GM12878 (cell line): Measurements from ENCODE around the gene NKAIN4. TPM values are rescaled to one million over a fixed set of nuclear protein-coding genes. Genes with fewer than 3 reads are reported as not detected.

ENCODE experiments used
- BCL11A ChIP-seq: IDR thresholded peaks from 2 replicates; pipeline ENCODE4 v1.6.1; 2011; ENCODE audit warnings: low read depth, low read length
- CHD1 ChIP-seq: IDR thresholded peaks from 2 replicates; pipeline ENCODE4 v1.6.1; 2012; ENCODE audit warnings: low read depth, low read length, improper control_type of control experiment
- ELK1 ChIP-seq: IDR thresholded peaks from 2 replicates; pipeline ENCODE4 v1.6.1; 2012; ENCODE audit warnings: low read depth, low read length, improper control_type of control experiment
- ESRRA ChIP-seq: IDR thresholded peaks from 2 replicates; pipeline ENCODE4 v1.6.1; 2012; ENCODE audit warnings: mild to moderate bottlenecking, low read length, improper control_type of control experiment
- FOS ChIP-seq: IDR thresholded peaks from 3 replicates; pipeline ENCODE4 v1.6.1; 2011; ENCODE audit warnings: borderline replicate concordance; ENCODE audit not compliant: insufficient read length; ENCODE audit errors: extremely low read depth
- GATAD2B ChIP-seq: fragments of 450-650 bp; conservative IDR thresholded peaks from 2 replicates; pipeline ENCODE4 v1.6.1; 2017; ENCODE audit warnings: low read depth, mild to moderate bottlenecking, moderate library complexity
- HDAC6 ChIP-seq: fragments of 200-600 bp; sonication (generic); IDR thresholded peaks from one replicate; pipeline ENCODE4 v1.8.0; 2017; ENCODE audit warnings: antibody characterized with exemption; ENCODE audit not compliant: unreplicated experiment
- IKZF2 ChIP-seq, 2 experiments: fragments of 450-650 bp; IDR thresholded peaks; 2 replicates each; pipeline ENCODE4 v1.6.1; 2017; ENCODE audit warnings: mild to moderate bottlenecking in 2 of 2, moderate library complexity in 2 of 2
- MXI1 ChIP-seq: fragments of 150-350 bp; IDR thresholded peaks from 2 replicates; pipeline ENCODE4 v1.6.1; 2011; ENCODE audit warnings: low read depth, mild to moderate bottlenecking, inconsistent platforms, low read length, improper control_type of control experiment
- NR2F1 ChIP-seq: fragments of 450-650 bp; conservative IDR thresholded peaks from 2 replicates; pipeline ENCODE4 v1.6.1; 2017; ENCODE audit warnings: mild to moderate bottlenecking
- PAX5 ChIP-seq: IDR thresholded peaks from 2 replicates; pipeline ENCODE4 v1.6.1; 2011; ENCODE audit warnings: low read depth, low read length, borderline replicate concordance
- POLR2AphosphoS2 ChIP-seq: IDR thresholded peaks from 2 replicates; pipeline ENCODE4 v1.6.1; 2011; ENCODE audit warnings: low read depth, mild to moderate bottlenecking, low read length, improper control_type of control experiment, moderate library complexity
- RBBP5 ChIP-seq: fragments of 200-600 bp; sonication (generic); conservative IDR thresholded peaks from 2 replicates; pipeline ENCODE4 v1.6.1; 2016
- RCOR1 ChIP-seq: conservative IDR thresholded peaks from 2 replicates; pipeline ENCODE4 v1.6.1; 2012; ENCODE audit warnings: low read depth, low read length, improper control_type of control experiment
- SMAD1 ChIP-seq: fragments of 450-650 bp; IDR thresholded peaks from 2 replicates; pipeline ENCODE4 v1.6.1; 2018; ENCODE audit warnings: mild to moderate bottlenecking, low read depth; ENCODE audit not compliant: partially characterized antibody
- SUZ12 ChIP-seq: fragments of 200-600 bp; sonication (generic); IDR thresholded peaks from one replicate; pipeline ENCODE4 v1.6.1; 2018; ENCODE audit warnings: antibody characterized with exemption, mild to moderate bottlenecking; ENCODE audit not compliant: unreplicated experiment
- polyA plus RNA-seq, 11 experiments: library from polyadenylated mRNA; depleted of rRNA in 4 of 11; unstranded in 6 of 11; stranded (reverse) in 5 of 11; fragments of >200 nt; fragmentation: Nextera tagmentation in 4 of 11; fragmentation: Illumina TruSeq in 1 of 11; extraction: Ambion mirVana in 4 of 11; extraction: Trizol in 1 of 11; gene quantifications; 1 replicate in 1 of 11; 2 replicates in 10 of 11; pipeline versions ENCODE4 v1.2.1 to v1.2.3, GENCODE V29; 2011 to 2016; ENCODE audit warnings: inconsistent platforms in 2 of 11, missing spikeins in 2 of 11, low read depth in 1 of 11
- total RNA-seq, 4 experiments: library from RNA; depleted of rRNA in 3 of 4; stranded (reverse); fragments of >200 nt in 3 of 4; fragmentation: Illumina TruSeq in 1 of 4; extraction: Trizol in 1 of 4; gene quantifications; 2 replicates each; pipeline versions ENCODE4 v1.2.1 to v1.2.3, GENCODE V29; 2013 to 2021
- TF ChIP-seq, protein P1 (sequence below): fragments of 450-650 bp; IDR thresholded peaks from 2 replicates; pipeline ENCODE4 v1.6.1; 2017; ENCODE audit warnings: mild to moderate bottlenecking
- TF ChIP-seq, protein P2 (sequence below): IDR thresholded peaks from 2 replicates; pipeline ENCODE4 v1.6.1; 2012; ENCODE audit warnings: mild to moderate bottlenecking, low read depth, low read length
- TF ChIP-seq, protein P3 (sequence below): fragments of 450-650 bp; IDR thresholded peaks from 2 replicates; pipeline ENCODE4 v1.6.1; 2017; ENCODE audit warnings: mild to moderate bottlenecking, moderate library complexity

NKAIN4 gene
- total and polyA plus RNA-seq, 10 of the 15 experiments (the other 5 are each of a cell fraction or from before 2014, with no cell fraction given) = 0.11 TPM; not detected in 9

GRCh38 chr20:63215101-63216040, 38.9 kb downstream of the NKAIN4 start (continued):
- TF ChIP-seq ELK1 (no peak), NR2F1 (0 out of 2 replicates have a peak, but pooled peaks have one; percentile 26), HDAC6 (no peak), SMAD1 (no peak), SUZ12 (no peak), BCL11A (no peak), PAX5 (no peak), IKZF2 (IDR thresholded peaks at IDR 0.05) (no peak), GATAD2B (0 out of 2 replicates have a peak, but pooled peaks have one; percentile 18), RBBP5 (no peak), POLR2AphosphoS2 (no peak), CHD1 (no peak), MXI1 (peak; percentile 18; the same call in 1 of the 2 replicates), RCOR1 (no peak), FOS (no peak), ESRRA (no peak)
- TF ChIP-seq, protein P1, sequence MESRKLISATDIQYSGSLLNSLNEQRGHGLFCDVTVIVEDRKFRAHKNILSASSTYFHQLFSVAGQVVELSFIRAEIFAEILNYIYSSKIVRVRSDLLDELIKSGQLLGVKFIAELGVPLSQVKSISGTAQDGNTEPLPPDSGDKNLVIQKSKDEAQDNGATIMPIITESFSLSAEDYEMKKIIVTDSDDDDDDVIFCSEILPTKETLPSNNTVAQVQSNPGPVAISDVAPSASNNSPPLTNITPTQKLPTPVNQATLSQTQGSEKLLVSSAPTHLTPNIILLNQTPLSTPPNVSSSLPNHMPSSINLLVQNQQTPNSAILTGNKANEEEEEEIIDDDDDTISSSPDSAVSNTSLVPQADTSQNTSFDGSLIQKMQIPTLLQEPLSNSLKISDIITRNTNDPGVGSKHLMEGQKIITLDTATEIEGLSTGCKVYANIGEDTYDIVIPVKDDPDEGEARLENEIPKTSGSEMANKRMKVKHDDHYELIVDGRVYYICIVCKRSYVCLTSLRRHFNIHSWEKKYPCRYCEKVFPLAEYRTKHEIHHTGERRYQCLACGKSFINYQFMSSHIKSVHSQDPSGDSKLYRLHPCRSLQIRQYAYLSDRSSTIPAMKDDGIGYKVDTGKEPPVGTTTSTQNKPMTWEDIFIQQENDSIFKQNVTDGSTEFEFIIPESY = no peak
- TF ChIP-seq, protein P2, sequence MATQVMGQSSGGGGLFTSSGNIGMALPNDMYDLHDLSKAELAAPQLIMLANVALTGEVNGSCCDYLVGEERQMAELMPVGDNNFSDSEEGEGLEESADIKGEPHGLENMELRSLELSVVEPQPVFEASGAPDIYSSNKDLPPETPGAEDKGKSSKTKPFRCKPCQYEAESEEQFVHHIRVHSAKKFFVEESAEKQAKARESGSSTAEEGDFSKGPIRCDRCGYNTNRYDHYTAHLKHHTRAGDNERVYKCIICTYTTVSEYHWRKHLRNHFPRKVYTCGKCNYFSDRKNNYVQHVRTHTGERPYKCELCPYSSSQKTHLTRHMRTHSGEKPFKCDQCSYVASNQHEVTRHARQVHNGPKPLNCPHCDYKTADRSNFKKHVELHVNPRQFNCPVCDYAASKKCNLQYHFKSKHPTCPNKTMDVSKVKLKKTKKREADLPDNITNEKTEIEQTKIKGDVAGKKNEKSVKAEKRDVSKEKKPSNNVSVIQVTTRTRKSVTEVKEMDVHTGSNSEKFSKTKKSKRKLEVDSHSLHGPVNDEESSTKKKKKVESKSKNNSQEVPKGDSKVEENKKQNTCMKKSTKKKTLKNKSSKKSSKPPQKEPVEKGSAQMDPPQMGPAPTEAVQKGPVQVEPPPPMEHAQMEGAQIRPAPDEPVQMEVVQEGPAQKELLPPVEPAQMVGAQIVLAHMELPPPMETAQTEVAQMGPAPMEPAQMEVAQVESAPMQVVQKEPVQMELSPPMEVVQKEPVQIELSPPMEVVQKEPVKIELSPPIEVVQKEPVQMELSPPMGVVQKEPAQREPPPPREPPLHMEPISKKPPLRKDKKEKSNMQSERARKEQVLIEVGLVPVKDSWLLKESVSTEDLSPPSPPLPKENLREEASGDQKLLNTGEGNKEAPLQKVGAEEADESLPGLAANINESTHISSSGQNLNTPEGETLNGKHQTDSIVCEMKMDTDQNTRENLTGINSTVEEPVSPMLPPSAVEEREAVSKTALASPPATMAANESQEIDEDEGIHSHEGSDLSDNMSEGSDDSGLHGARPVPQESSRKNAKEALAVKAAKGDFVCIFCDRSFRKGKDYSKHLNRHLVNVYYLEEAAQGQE = no peak
- TF ChIP-seq, protein P3, sequence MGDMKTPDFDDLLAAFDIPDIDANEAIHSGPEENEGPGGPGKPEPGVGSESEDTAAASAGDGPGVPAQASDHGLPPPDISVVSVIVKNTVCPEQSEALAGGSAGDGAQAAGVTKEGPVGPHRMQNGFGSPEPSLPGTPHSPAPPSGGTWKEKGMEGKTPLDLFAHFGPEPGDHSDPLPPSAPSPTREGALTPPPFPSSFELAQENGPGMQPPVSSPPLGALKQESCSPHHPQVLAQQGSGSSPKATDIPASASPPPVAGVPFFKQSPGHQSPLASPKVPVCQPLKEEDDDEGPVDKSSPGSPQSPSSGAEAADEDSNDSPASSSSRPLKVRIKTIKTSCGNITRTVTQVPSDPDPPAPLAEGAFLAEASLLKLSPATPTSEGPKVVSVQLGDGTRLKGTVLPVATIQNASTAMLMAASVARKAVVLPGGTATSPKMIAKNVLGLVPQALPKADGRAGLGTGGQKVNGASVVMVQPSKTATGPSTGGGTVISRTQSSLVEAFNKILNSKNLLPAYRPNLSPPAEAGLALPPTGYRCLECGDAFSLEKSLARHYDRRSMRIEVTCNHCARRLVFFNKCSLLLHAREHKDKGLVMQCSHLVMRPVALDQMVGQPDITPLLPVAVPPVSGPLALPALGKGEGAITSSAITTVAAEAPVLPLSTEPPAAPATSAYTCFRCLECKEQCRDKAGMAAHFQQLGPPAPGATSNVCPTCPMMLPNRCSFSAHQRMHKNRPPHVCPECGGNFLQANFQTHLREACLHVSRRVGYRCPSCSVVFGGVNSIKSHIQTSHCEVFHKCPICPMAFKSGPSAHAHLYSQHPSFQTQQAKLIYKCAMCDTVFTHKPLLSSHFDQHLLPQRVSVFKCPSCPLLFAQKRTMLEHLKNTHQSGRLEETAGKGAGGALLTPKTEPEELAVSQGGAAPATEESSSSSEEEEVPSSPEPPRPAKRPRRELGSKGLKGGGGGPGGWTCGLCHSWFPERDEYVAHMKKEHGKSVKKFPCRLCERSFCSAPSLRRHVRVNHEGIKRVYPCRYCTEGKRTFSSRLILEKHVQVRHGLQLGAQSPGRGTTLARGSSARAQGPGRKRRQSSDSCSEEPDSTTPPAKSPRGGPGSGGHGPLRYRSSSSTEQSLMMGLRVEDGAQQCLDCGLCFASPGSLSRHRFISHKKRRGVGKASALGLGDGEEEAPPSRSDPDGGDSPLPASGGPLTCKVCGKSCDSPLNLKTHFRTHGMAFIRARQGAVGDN = no peak
